GM13977 (cell line): ENCODE measurements around the gene GPR26.

Source experiments
- DNase-seq: peaks from one replicate; pipeline ENCODE4 v3.0.0; 2012; ENCODE audit warnings: low spot score
- CTCF ChIP-seq: IDR thresholded peaks from 2 replicates; pipeline ENCODE4 v1.5.1; 2012; ENCODE audit warnings: mild to moderate bottlenecking, control low read depth; ENCODE audit not compliant: insufficient read depth; ENCODE audit errors: extremely low read depth, missing control alignments
- in situ Hi-C: fragments of 300-500 bp; cut with MboI; formaldehyde crosslinking; loops from one replicate; pipeline ENCODE4 v1.12.0; 2022; ENCODE audit warnings: low sequenced_read_pairs, low pct_unique_long_range_greater_than_20kb, mixed read lengths, inconsistent platforms; ENCODE audit not compliant: unreplicated experiment

The GPR26 gene

GRCh38 chr10:123677556-123677955 lies 11.4 kb downstream of the GPR26 start:
- no peak for DNase-seq
- TF ChIP-seq CTCF, result no peak
- in situ Hi-C loops, result no loop called here

- DNase-seq, result no peak
- in situ Hi-C loops, result no loop called here
- no peak for TF ChIP-seq CTCF
Measured at GRCh38 chr10:123678376-123678775, 12.2 kb downstream of the GPR26 start.

GRCh38 chr10:123681285-123681684 lies 15.1 kb downstream of the GPR26 start:
- no peak for DNase-seq
- in situ Hi-C loops, result no loop called here
- no peak for TF ChIP-seq CTCF

- TF ChIP-seq CTCF, result no peak
- in situ Hi-C loops, result no loop called here
- DNase-seq, result no peak
Measured at GRCh38 chr10:123682477-123682876, 16.3 kb downstream of the GPR26 start.

- DNase-seq, result no peak
- in situ Hi-C loops, result no loop called here
- TF ChIP-seq CTCF, result no peak
Measured at GRCh38 chr10:123683459-123683858, 17.3 kb downstream of the GPR26 start.

- TF ChIP-seq CTCF, result no peak
- in situ Hi-C loops, result no loop called here
- no peak for DNase-seq
Measured at GRCh38 chr10:123683865-123684264, 17.7 kb downstream of the GPR26 start.

- in situ Hi-C loops, result no loop called here
- no peak for DNase-seq
- TF ChIP-seq CTCF, result no peak
Measured at GRCh38 chr10:123685260-123685659, 19.1 kb downstream of the GPR26 start.
